ENCODE measurements around the gene IRF4. TPM values are rescaled to one million over a fixed set of nuclear protein-coding genes. Genes with fewer than 3 reads are reported as not detected.
A peak's percentile ranks its signal among the peaks of the same experiment; 100 is the strongest.

IRF4 gene
- total RNA-seq, 2 experiments from 2014 or later, result 94.2 to 95.1 TPM

DNA sequence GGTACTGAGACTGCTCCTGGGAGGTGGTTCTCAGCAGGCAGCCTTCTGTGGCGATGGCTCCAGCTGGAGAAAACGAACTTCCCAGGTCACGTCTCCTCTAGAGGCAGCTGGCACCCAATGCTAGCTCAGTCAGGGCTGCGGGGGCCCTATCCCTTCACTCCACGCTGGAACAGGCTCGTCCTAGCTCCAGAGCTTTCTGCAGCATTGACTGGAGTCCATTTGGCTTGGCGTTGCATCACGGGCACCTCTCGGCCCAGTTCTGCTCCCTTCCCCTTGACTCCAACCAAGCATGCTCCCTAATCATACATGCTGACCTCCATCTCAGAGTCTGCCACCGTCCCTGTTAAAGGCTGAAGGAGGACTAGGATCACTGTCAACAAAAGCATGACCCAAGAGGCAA lies 5.9 kb upstream of the IRF4 start:
- Mint-ChIP-seq H3K9me3 (no peaks in the 10 kb centered on the region), H3K27ac (no peak overlapping the region), H3K27me3 (peaks cover 7% of the 10 kb centered on the region), H3K4me3 (no peak overlapping the region), H3K36me3 (no peaks in the 10 kb centered on the region), H3K4me1 (peaks cover 17% of the 10 kb centered on the region)
- POLR2A ChIA-PET, result no interaction called here
- no peak for DNase-seq
- ATAC-seq (ENCODE audit: low read depth), result no peak

DNA sequence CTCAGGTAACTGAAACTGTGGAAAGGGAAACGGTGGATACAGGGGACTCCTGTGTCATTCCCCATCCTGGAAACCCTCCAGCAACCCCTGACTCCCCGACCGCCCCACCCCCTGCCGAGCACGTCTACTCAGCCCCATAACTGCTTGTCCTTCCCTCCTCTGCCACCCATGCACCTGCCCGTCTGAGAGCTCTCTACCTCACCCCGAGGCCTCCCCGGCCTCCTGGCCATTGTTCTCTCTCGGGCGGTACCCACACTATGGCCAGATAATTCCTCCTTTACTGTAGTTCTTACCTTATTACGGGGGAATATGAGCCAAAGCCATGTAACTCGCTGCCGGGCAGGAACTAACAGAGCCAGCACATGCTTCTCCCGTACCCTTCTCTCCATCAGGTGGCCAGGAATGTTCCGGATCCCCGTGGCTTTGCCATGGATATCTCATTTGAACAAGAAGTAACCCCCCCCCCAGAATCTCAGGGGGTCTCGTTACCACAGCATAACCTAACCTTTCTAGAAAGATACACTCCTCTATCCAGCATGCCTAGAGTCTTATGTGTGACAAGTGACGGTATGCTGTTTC lies 4.8 kb upstream of the IRF4 start:
- DNase-seq, result no peak
- POLR2A ChIA-PET, result interaction anchor here (0.5 kb wide), 1 partner anchor 112 kb away, joined by 3 read pairs; no protein-coding TSS in a partner anchor
- peaks cover 4% of the 10 kb centered on the region for H3K27me3 Mint-ChIP-seq
- H3K27ac Mint-ChIP-seq, result no peak overlapping the region
- no peak for ATAC-seq (ENCODE audit: low read depth)
- peaks cover 1% of the 10 kb centered on the region for H3K36me3 Mint-ChIP-seq
- no peak overlapping the region for H3K4me3 Mint-ChIP-seq
- no peaks in the 10 kb centered on the region for H3K9me3 Mint-ChIP-seq
- H3K4me1 Mint-ChIP-seq, result peaks cover 21% of the 10 kb centered on the region

DNA sequence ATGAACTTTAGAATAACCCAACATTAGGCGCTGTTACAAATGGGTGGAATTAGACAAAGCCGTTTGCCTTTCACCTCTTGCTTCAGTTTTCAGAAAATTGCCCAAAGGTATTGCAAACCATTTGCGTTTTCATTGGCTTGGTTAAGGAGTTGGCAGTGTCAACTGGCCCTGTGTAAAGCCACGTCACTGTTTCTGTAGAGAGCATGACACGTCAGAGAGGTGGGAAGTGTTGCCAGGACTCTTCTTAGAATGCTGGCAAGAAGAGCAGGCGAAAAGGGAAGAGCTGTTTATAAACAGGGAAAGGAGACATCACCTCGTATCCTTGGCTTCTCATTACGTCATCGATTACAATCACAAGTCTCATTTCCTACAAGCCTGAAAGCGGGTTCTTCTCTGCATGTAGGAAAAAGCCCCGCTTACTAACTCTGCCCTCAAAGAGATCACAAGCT lies 4.2 kb upstream of the IRF4 start:
- Mint-ChIP-seq H3K4me3 (no peak overlapping the region), H3K36me3 (peaks cover 1% of the 10 kb centered on the region), H3K27me3 (peaks cover 4% of the 10 kb centered on the region), H3K4me1 (peaks cover 21% of the 10 kb centered on the region), H3K27ac (no peak overlapping the region), H3K9me3 (no peaks in the 10 kb centered on the region)
- DNase-seq, result no peak
- ATAC-seq (ENCODE audit: low read depth), result no peak
- POLR2A ChIA-PET, result no interaction called here

DNA sequence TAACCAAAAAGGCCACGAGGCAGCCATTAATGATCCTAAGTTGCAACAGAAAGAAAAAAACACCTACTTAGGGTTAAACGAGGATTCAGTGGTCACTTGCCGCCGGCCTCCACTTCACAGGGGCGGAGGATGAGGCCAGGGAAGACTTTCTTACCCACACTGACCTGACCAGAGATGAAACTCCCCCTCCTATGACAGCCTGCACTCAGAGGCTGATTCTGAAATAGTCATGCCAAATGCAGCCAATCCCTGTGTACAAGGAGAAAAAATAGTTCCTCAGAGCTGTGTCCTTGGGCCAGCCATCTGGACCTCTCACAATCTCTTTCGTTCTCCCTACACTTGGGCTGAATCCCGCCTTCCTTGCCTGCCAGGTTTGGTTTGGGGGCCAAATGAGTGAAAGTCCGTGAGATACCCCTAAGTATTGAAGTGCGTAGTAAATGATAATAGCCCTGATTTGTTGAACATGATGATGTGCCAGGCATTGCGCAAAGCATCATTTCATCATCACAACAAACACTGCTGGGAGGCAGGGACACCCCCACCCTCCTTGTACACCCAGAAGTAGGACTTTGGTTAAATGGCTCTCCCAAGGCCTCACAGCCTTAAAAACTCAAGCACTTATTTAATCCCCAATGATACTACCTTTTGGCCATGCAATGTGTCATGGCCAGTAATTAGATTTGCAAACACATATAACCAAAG lies 3.2 kb upstream of the IRF4 start:
- Mint-ChIP-seq H3K27ac (peak overlapping the region; percentile 2), H3K36me3 (peaks cover 4% of the 10 kb centered on the region), H3K4me1 (peaks cover 21% of the 10 kb centered on the region), H3K9me3 (no peaks in the 10 kb centered on the region), H3K4me3 (no peak overlapping the region), H3K27me3 (peaks cover 4% of the 10 kb centered on the region)
- ATAC-seq (ENCODE audit: low read depth), result no peak
- POLR2A ChIA-PET, result no interaction called here
- no peak for DNase-seq

DNA sequence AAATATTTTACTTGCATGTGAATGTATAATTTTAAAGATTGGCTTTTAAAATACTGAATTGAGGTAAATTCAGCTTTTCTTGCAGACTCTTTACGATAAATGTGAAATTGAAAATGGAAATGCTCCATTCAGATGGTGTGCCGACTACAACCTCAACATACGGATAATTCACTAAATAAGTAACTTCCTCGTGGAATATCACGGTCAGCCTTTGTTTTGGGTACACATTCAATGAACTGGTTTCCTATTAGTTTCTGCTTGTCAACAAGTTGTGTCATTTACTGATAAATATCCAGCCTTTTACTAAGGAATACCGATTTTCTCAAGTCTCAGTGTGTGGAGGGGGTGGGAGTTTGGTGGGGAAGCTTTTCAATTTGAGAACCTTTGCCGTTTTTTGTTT lies 2.4 kb upstream of the IRF4 start:
- POLR2A ChIA-PET, result interaction anchor here (0.6 to 6.5 kb wide), 5 partner anchors 33 to 198 kb away, joined by 3 to 94 read pairs (median 54); no protein-coding TSS in a partner anchor
- H3K36me3 Mint-ChIP-seq, result peaks cover 10% of the 10 kb centered on the region
- H3K27ac Mint-ChIP-seq, result peak overlapping the region; percentile 92
- peak overlapping the region; percentile 92 for H3K4me3 Mint-ChIP-seq
- peaks cover 4% of the 10 kb centered on the region for H3K27me3 Mint-ChIP-seq
- no peak for DNase-seq
- ATAC-seq (ENCODE audit: low read depth), result no peak
- no peaks in the 10 kb centered on the region for H3K9me3 Mint-ChIP-seq
- peaks cover 26% of the 10 kb centered on the region for H3K4me1 Mint-ChIP-seq

DNA sequence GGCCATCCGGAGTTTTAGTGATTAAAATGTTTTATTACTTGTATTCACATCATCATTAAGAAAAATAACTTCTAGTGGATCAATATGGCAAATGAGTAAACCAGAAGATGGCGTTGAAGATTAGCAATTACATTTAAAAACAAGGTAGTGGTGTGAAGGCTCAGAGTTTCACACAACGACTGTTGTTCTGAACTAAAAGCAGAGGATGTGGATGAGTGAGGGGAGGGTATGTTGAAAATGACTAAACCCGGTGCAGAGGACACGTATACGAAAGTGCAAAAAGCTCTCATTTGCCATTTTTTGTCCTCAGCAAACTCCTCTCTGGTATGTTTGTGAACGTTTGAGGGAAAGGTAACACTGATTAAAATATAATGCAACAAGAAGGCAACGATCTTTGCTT lies 1.9 kb upstream of the IRF4 start:
- Mint-ChIP-seq H3K9me3 (no peaks in the 10 kb centered on the region), H3K36me3 (peaks cover 10% of the 10 kb centered on the region), H3K4me3 (peak overlapping the region; percentile 92), H3K27me3 (peaks cover 4% of the 10 kb centered on the region), H3K27ac (peak overlapping the region; percentile 92), H3K4me1 (peaks cover 25% of the 10 kb centered on the region)
- DNase-seq (no peak), ATAC-seq (ENCODE audit: low read depth) (peak; percentile 43)
- POLR2A ChIA-PET, result interaction anchor here (0.6 to 6.5 kb wide), 9 partner anchors 33 to 199 kb away, joined by 3 to 94 read pairs (median 27); partner anchors contain the start of gene DUSP22

DNA sequence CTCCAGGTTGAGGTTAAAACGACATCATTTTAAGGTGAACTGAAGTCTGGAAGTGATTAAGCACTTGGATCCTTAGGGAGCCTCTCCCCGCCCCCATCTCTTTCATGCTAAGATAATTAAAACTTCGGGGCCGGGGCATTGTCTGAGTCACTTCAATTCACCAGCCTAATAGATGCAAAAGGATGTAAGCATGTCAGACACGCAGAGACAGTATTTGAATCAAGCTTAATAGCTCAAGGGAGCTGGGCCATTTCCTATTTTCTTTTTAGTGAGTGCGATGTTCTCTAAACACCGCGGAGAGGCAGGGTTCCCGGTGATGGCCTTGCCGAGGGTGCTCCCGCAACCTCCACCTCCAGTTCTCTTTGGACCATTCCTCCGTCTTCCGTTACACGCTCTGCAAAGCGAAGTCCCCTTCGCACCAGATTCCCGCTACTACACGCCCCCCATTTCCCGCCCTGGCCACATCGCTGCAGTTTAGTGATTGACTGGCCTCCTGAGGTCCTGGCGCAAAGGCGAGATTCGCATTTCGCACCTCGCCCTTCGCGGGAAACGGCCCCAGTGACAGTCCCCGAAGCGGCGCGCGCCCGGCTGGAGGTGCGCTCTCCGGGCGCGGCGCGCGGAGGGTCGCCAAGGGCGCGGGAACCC lies 516 bp upstream of the IRF4 start:
- POLR2A ChIA-PET, result interaction anchor here (0.7 to 6.5 kb wide), 39 partner anchors 9 to 302 kb away, joined by 3 to 128 read pairs (median 6); partner anchors contain the start of genes DUSP22 and EXOC2
- Mint-ChIP-seq H3K4me1 (peaks cover 37% of the 10 kb centered on the region), H3K9me3 (no peaks in the 10 kb centered on the region), H3K4me3 (peak overlapping the region; percentile 92), H3K27ac (peak overlapping the region; percentile 92), H3K27me3 (peaks cover 4% of the 10 kb centered on the region), H3K36me3 (peaks cover 18% of the 10 kb centered on the region)
- peak; percentile 29 for ATAC-seq (ENCODE audit: low read depth)
- peak; percentile 43 for DNase-seq

DNA sequence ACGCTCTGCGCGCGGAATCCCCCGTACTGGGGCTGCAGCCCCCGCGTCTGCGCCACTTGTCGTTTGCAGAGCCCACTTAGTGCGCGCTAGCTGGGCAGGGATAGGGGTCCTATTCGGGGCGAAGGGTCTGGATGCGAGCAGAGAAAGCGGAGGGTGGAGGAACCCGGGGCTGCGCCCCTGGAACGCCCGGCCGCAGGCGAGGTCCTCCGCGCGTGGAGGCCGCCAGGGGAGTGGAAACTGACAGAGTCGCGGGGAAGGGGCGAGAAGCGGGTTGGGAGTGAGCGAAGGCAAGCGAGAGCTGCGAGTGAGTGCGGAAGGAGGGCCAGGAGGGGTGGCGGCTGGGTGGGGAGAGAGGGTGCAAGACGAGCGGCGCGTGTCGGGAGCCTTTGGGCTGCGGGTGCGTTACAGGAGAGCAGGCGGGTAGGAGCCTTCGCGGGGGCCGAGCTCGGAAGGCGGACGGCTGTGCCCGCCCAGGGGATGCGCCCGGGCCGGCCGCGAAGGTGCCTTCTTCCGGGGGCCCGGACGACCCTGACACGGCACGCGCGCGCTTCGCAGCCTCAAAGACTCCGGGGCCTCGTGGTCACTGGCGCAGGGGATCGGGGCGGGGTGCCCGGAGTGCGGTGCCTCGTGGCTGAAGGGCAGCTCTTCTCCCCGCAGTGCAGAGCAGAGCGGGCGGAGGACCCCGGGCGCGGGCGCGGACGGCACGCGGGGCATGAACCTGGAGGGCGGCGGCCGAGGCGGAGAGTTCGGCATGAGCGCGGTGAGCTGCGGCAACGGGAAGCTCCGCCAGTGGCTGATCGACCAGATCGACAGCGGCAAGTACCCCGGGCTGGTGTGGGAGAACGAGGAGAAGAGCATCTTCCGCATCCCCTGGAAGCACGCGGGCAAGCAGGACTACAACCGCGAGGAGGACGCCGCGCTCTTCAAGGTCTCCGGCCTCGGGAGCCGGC lies 1.2 kb downstream of the IRF4 start:
- ATAC-seq (ENCODE audit: low read depth), result peak; percentile 19
- peak overlapping the region; percentile 94 for H3K27ac Mint-ChIP-seq

DNA sequence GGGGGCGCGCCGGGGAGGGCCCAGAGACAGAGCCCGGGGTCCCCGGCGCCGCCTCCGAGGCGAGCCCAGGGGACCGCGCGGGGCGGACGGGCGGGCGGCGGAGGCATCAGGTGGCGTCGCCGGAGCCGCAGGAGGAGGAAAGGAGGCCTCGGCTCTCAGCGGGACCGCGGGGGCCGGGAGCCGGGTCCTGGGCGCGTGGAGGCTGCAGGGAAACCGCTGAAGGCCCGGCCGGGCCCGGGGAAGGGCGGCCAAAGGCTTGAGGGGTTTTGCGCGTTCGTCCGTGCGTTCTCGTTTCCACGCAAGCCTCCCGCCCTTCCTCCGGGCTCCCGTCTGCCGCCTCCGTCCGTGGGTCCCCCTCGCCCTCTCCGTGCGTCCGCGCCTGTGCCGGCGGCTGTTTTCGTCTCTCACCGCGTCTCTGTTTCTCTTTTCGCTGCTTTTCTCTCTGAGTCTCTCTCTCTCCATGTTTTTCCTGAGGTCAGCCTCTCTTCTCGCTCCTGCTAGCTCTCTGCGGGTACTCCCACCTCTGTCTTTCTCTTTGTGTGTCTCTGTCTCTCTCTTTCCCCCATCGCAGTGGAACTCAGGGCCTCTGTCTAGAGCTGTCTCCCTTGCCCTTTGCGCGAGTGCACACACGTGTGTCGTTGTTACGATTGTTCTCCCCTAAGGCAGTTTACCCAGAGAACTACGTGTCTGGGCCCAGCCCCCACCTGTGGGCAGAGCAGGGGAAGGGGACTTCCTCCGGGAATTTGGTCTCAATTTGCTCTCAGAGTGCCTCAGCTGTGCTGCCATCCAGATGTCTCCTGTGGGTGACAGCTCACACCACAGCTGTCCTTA lies 2.1 kb downstream of the IRF4 start:
- H3K9me3 Mint-ChIP-seq, result no peaks in the 10 kb centered on the region
- peaks cover 57% of the 10 kb centered on the region for H3K4me1 Mint-ChIP-seq
- POLR2A ChIA-PET, result interaction anchor here (0.7 to 6.5 kb wide), 16 partner anchors 11 to 203 kb away, joined by 3 to 128 read pairs (median 14); no protein-coding TSS in a partner anchor
- H3K36me3 Mint-ChIP-seq, result peaks cover 31% of the 10 kb centered on the region
- peak; percentile 61 for DNase-seq
- H3K4me3 Mint-ChIP-seq, result peak overlapping the region; percentile 98
- H3K27me3 Mint-ChIP-seq, result no peaks in the 10 kb centered on the region
- ATAC-seq (ENCODE audit: low read depth), result peak; percentile 3
- H3K27ac Mint-ChIP-seq, result peak overlapping the region; percentile 89

More for the DNA sequence above, 1.2 kb downstream of the IRF4 start:
- peak; percentile 72 for DNase-seq
- H3K36me3 Mint-ChIP-seq, result peaks cover 26% of the 10 kb centered on the region
- H3K4me1 Mint-ChIP-seq, result peaks cover 49% of the 10 kb centered on the region
- H3K4me3 Mint-ChIP-seq, result peak overlapping the region; percentile 98
- POLR2A ChIA-PET, result interaction anchor here (0.8 to 6.5 kb wide), 44 partner anchors 11 to 318 kb away, joined by 3 to 128 read pairs (median 5); partner anchors contain the start of genes DUSP22 and EXOC2
- no peaks in the 10 kb centered on the region for H3K9me3 Mint-ChIP-seq
- no peaks in the 10 kb centered on the region for H3K27me3 Mint-ChIP-seq

DNA sequence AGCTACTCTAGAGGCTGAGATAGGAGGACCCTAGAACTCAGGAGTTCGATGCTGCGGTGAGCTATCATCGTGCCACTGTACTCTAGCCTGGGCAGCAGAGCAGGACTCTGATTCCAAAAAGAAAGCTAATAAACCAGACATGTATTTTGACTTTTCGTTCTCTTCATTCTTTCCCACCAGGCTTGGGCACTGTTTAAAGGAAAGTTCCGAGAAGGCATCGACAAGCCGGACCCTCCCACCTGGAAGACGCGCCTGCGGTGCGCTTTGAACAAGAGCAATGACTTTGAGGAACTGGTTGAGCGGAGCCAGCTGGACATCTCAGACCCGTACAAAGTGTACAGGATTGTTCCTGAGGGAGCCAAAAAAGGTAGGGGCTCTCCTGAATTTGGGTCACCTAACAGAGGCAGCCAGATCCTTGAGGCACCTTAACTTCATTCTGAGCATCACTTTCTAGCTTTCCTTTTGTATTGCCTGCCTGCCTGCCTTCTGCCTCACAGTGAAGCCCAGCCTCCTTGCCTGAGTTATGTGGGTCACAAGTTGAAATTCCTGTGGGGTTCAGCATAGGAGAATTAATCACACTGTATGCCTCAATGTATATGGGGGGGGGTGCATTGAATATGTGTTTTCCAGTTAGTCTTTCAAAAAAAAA lies 3.2 kb downstream of the IRF4 start:
- Mint-ChIP-seq H3K9me3 (no peaks in the 10 kb centered on the region), H3K4me1 (peaks cover 61% of the 10 kb centered on the region), H3K4me3 (peak overlapping the region; percentile 91), H3K27ac (peak overlapping the region; percentile 14), H3K36me3 (peaks cover 40% of the 10 kb centered on the region), H3K27me3 (no peaks in the 10 kb centered on the region)
- ATAC-seq (ENCODE audit: low read depth) (no peak), DNase-seq (no peak)
- POLR2A ChIA-PET, result interaction anchor here (1.0 to 6.5 kb wide), 9 partner anchors 10 to 204 kb away, joined by 3 to 128 read pairs (median 54); no protein-coding TSS in a partner anchor

DNA sequence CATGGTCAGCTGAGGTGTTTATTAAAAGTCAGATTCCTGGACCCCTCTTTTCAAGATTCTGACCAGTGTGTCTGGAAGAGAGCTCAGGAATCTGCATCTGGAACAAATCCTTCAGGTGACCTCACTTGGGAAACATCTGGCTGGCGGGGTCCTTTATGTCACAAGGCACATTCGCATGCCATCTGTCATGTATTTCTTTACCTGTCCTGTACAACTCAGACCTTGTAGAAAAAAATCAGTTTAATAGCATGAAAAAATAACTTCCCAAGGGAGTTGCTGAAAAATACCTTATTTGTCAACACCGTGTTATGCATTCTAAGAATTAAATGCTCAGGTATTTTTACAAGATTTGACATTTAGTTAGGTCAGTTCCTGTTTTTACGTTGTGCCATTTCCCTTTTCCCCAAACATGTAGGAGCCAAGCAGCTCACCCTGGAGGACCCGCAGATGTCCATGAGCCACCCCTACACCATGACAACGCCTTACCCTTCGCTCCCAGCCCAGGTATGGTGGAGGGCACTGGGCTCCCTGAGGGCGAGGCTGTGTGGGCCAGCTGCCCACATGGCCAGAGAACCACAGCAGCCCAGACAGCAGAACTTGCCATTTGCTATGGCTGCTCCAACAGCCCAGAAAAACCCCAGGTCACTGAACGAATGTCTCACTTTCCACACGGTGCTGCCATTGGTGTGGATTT lies 4.0 kb downstream of the IRF4 start:
- H3K4me1 Mint-ChIP-seq, result peaks cover 61% of the 10 kb centered on the region
- peak overlapping the region; percentile 54 for H3K27ac Mint-ChIP-seq
- no peaks in the 10 kb centered on the region for H3K9me3 Mint-ChIP-seq
- DNase-seq, result no peak
- no peak for ATAC-seq (ENCODE audit: low read depth)
- POLR2A ChIA-PET, result interaction anchor here (1.0 to 6.5 kb wide), 5 partner anchors 9 to 107 kb away, joined by 3 to 128 read pairs (median 63); no protein-coding TSS in a partner anchor
- peaks cover 44% of the 10 kb centered on the region for H3K36me3 Mint-ChIP-seq
- no peaks in the 10 kb centered on the region for H3K27me3 Mint-ChIP-seq
- peak overlapping the region; percentile 39 for H3K4me3 Mint-ChIP-seq
